COR-L47 (cell line): ENCODE data around the gene CDHR4.
"Not testable (repeated sequence)": the region's sequence is repeated elsewhere in the genome, so short reads cannot be mapped to it uniquely, and the experiment has no call there.

Source experiments
- DNase-seq: peaks from one replicate; lab custom pipeline; 2025; lab: John Stamatoyannopoulos, UW

Gene CDHR4

GRCh38 chr3:49780080-49780974 lies 19.3 kb downstream of the CDHR4 start:
- no peak for DNase-seq

DNA sequence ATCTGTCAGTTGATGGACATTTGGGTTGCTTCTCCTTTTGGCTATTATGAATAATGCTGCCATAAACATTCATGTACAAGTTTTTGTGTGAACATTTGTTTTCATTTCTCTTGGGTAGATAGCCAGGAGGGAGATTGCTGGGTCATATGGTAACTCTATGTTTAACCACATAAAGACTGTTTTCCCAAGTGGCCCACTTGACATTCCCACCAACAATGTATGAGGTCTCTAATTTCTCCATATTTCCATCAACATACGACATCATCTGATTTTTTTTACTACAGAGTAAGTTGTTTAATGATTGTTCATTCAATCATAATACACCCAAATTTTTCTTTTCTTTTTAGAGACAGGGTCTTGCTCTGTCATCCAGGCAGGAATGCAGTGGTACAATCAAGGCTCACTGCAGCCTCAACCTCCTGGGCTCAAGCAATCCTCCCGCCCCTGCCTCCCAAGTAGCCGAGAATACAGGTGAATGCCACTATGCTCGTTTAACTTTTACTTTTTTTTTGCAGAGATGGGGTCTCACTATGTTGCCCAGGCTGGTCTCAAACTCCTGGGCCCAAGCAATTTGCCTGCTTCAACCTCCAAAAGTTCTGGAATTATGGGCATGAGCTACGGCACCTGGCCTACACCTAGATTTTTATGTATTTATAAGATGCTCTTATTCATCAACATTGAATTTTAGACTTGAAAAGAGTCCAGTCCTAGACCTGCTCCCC lies 20.2 kb downstream of the CDHR4 start:
- no peak for DNase-seq

- DNase-seq: not testable (repeated sequence)
Measured at GRCh38 chr3:49776101-49776500, 23.6 kb downstream of the CDHR4 start.

GRCh38 chr3:49775538-49775937 lies 24.1 kb downstream of the CDHR4 start:
- DNase-seq: no peak

DNA sequence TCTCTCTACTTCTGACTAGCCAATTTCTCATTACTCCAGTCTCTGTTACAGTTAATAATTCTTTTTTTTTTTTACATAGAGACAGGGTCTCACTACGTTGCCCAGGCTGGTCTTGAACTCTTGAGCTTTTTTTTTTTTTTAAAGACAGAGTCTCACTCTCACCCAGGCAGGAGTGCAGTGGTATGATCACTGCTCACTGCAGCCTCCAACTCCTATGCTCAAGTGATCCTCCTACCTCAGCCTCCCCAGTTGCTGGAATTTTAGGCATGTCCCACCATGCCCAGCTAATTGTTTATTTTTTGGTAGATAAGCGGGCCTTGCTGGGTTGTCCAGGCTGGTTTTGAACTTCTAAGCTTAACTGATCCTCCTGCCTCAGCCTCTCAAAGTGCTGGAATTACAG lies 27.0 kb downstream of the CDHR4 start:
- DNase-seq: no peak

DNA sequence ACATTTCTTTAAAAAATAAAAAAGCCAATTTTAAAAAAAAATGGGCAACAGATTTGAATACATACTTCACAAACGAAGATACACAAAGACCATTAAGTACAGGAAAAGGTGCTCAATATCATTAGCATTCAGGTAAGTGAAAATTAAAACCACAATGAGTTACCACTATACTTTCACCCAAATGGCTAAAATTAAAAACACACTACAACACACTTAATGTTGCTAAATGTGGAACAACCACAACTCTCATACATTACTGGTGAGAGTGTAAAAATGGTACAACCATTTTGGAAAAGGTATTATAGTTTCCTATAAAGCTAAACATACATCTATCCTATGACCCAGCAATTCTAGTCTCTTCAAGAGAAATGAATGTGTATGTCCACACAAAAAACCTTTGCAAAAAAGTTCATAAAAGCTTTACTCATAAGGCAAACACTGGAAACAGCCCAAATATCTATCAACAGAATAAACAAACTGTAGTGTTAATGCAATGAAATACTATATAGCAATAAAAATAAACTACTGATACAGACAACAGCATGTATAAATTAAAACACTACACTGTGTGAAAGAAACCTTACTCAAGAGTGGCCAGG lies 28.2 kb downstream of the CDHR4 start:
- DNase-seq: no peak

- no peak for DNase-seq
Measured at GRCh38 chr3:49769926-49770325, 29.7 kb downstream of the CDHR4 start.

GRCh38 chr3:49769286-49769915 lies 30.3 kb downstream of the CDHR4 start:
- no peak for DNase-seq

DNA sequence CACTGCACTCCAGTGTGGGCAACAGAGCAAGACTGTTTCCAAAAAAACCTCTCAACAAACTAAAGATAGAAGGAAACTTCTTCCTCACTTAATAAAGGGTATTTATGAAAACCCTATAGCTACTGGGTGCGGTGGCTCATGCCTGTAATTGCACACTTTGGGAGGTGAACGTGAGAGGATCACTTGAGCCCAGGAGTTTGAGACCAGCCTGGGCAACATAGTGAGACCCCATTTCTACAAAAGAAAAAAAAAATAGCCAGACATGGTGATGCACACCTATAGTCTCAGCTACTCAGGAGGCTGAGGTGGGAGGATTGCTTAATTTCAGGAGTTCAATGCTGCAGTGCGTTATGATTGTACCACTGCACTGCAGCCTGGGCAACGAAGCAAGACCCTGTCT lies 35.7 kb downstream of the CDHR4 start:
- no peak for DNase-seq

- no peak for DNase-seq
Measured at GRCh38 chr3:49761661-49762060, 38.0 kb downstream of the CDHR4 start.

GRCh38 chr3:49759226-49759625 lies 40.4 kb downstream of the CDHR4 start:
- no peak for DNase-seq

GRCh38 chr3:49757197-49757596 lies 42.5 kb downstream of the CDHR4 start:
- no peak for DNase-seq

DNA sequence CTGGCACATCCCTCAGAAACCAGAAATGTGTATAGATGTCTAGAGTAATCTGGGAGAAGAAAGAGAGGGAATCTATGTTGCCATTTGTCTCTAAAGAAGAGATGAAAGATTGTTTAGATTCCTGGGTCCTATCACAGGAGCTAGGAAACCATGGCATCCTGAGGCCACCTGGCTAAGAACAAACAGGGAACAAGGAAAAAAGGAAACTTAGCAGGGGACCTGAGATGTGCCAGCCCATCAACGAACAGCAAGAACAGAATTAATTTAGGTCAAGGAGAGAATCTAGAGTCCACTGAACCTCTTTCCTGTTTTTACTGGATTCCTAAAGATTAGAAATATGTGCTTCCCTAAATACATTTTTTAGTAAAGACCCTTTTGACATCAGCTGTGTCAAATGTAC lies 43.6 kb downstream of the CDHR4 start:
- DNase-seq: no peak

DNA sequence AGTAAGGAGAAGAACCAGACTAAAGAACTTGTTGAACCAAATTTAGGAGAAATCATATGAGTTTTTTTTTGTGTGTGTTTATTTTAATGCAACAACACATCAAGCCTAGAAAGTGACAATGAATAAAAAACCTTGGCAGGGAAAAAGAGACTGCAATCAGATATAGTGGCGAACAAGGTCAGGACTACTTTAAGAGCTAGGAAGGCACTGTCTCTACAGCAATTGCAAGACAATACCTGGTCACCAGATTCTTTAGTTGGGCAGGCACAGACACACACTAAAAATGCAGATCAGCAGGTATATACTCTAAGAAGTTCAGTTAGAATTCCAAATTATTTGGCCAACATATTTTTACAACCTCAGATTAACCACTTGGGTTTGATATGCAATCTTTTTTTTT lies 45.1 kb downstream of the CDHR4 start:
- no peak for DNase-seq

DNA sequence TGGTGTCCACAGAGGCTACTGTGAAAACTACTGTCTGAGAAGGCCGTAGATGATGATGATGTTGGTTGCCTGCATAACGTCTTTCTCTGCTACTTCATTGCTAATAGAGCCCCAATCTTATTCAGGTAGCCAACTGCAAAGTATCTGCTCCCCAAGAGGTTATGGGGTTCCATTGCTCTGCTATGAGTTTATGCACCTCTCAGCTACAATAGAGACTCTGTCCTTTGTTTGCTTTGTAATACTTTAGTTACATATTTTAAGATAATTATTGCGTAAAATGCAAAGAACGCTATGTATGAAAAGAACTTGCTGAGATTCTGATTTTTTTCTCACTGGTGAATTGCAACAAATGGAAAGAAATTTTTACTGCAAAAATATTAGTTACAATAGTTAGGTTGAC lies 48.2 kb downstream of the CDHR4 start:
- DNase-seq: no peak

DNA sequence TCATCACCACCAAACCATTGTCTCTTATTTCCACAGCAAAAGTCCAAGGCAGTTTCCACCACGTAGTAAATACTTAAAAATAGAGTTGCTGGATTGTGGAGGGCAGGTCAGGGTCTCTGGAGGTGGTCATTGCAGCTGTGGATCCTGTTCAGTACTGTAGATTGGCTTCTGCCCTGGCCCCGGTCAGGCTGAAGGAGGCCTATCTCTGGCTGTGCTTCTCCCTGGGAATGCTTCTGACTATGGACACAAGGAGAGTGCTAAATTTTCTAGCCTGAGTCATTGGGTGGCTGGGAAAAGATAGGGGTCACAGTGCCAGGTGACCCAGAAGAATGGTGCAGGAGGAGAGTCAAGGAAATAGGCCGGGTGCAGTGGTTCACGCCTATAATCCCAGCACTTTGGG lies 49.6 kb downstream of the CDHR4 start:
- no peak for DNase-seq

- DNase-seq: not testable (repeated sequence)
Measured at GRCh38 chr3:49748874-49749273, 50.8 kb downstream of the CDHR4 start.

GRCh38 chr3:49747792-49748480 lies 51.7 kb downstream of the CDHR4 start:
- no peak for DNase-seq

GRCh38 chr3:49745986-49746385 lies 53.7 kb downstream of the CDHR4 start:
- DNase-seq: no peak
